Panc1 (cell line): ENCODE results near the gene ABTB2. TPM values are rescaled to one million over a fixed set of nuclear protein-coding genes. Genes with fewer than 3 reads are reported as not detected.

Source experiments
- ATAC-seq: fragments of 200-7000 bp; cut with Tn5 transposase; 2 replicates; pipeline ENCODE4 v1.9.1; 2020; ENCODE audit warnings: mild to moderate bottlenecking, moderate library complexity
- BruUV-seq: library from RNA; stranded (reverse); fragments of 400-500 nt; replicated peaks from 2 replicates; lab custom pipeline; 2021; lab: Mats Ljungman, UMichigan
- CTCF ChIA-PET: fragments of 300-600 bp; sonication (Branson Sonifier 250); formaldehyde crosslinking; loops from one replicate; lab custom pipeline; 2022; ENCODE audit warnings: antibody characterized with exemption; lab: Charles Lee
- POLR2A ChIA-PET: fragments of 300-600 bp; sonication (Branson Sonifier 250); formaldehyde crosslinking; loops from one replicate; lab custom pipeline; 2022; ENCODE audit warnings: antibody characterized with exemption; lab: Charles Lee
- DNase-seq: peaks from one replicate; pipeline ENCODE4 v3.0.0-alpha.2; 2010; ENCODE audit warnings: low read depth, low spot score
- H3K27ac ChIP-seq: 2 replicates; pipeline ENCODE4 v1.5.1; 2011; ENCODE audit warnings: mild to moderate bottlenecking, low read length, inconsistent platforms
- H3K27me3 ChIP-seq: fragments of 200-500 bp; sonication (Bioruptor generic); 2 replicates; pipeline ENCODE4 v1.6.0; 2014; ENCODE audit warnings: low read length, inconsistent platforms; ENCODE audit not compliant: control insufficient read depth, insufficient read depth
- H3K36me3 ChIP-seq: fragments of 200-500 bp; sonication (Bioruptor generic); 2 replicates; pipeline ENCODE4 v1.5.1; 2014; ENCODE audit warnings: inconsistent platforms, mild to moderate bottlenecking, low read length, moderate library complexity; ENCODE audit not compliant: control insufficient read depth, insufficient read depth
- H3K4me1 ChIP-seq: 2 replicates; pipeline ENCODE4 v1.5.1; 2011; ENCODE audit warnings: inconsistent platforms, mild to moderate bottlenecking, low read length, moderate library complexity; ENCODE audit not compliant: control insufficient read depth, insufficient read depth
- H3K4me3 ChIP-seq, 2 experiments: 2 replicates each; pipeline ENCODE4 v1.5.1; 2011 to 2012; ENCODE audit warnings: low read depth in 2 of 2, low read length in 2 of 2, mild to moderate bottlenecking in 2 of 2, inconsistent platforms in 1 of 2, moderate library complexity in 1 of 2
- H3K9me3 ChIP-seq: fragments of 200-500 bp; sonication (Bioruptor generic); 2 replicates; pipeline ENCODE4 v1.5.1; 2014; ENCODE audit warnings: low read depth, mild to moderate bottlenecking, inconsistent platforms, low read length, moderate library complexity; ENCODE audit not compliant: control insufficient read depth, insufficient read depth
- POLR2AphosphoS5 ChIP-seq: IDR thresholded peaks from 2 replicates; pipeline ENCODE4 v1.6.1; 2012; ENCODE audit warnings: mild to moderate bottlenecking, low read depth, low read length, moderate library complexity
- SIN3A ChIP-seq: IDR thresholded peaks from 2 replicates; pipeline ENCODE4 v1.6.1; 2012; ENCODE audit warnings: low read depth, mild to moderate bottlenecking, low read length, moderate library complexity, borderline replicate concordance; ENCODE audit not compliant: insufficient read depth
- TCF7L2 ChIP-seq: IDR thresholded peaks from 2 replicates; pipeline ENCODE4 v1.6.1; 2011; ENCODE audit warnings: mild to moderate bottlenecking, low read depth, low read length, inconsistent platforms
- in situ Hi-C: cut with HindIII; loops from 2 replicates; pipeline ENCODE4 v1.10.0; 2016; ENCODE audit warnings: low sequenced_read_pairs, low pct_unique_long_range_greater_than_20kb
- intact Hi-C: fragments of 100-400 bp; cut with micrococcal nuclease; formaldehyde crosslinking; loops from one replicate; pipeline ENCODE4 v1.10.0; 2022; ENCODE audit not compliant: unreplicated experiment
- total RNA-seq: library from RNA; stranded (reverse); gene quantifications from one replicate; pipeline ENCODE4 v1.2.1, GENCODE V29; 2021; ENCODE audit not compliant: unreplicated experiment
- TF ChIP-seq, protein P1 (sequence below), 2 experiments: IDR thresholded peaks; 2 replicates each; pipeline ENCODE4 v1.6.1; 2011 to 2012; ENCODE audit warnings: low read depth in 2 of 2, control low read depth in 1 of 2, low read length in 1 of 2, mild to moderate bottlenecking in 1 of 2, moderate library complexity in 1 of 2; ENCODE audit not compliant: insufficient read depth in 1 of 2
- TF ChIP-seq, protein P2 (sequence below): fragments of 450-650 bp; IDR thresholded peaks from 2 replicates; pipeline ENCODE4 v1.5.1; 2017; ENCODE audit warnings: mild to moderate bottlenecking

Gene ABTB2
- total RNA-seq, 1 experiment from 2014 or later, result 22.7 TPM

DNA sequence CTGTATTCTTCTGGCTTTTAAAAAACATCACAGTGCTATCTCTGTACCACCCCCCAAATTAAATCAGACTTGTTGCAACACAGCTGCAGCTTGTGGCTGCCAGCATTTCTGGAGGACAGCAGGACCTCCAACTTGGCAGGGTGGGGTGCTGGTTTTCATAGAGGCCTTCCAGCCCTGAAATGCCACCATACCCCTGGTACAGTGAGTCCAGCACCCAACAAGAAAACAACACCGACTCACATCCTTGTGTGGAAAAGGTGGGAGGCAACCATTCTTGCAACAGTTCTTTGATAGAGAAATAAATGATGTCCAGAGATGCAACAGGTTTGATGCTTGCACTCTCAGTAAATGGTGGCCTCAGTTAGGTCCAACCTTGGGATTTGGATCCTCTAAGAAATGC is 96.0 kb downstream of the ABTB2 start:
- TF ChIP-seq, protein P1, sequence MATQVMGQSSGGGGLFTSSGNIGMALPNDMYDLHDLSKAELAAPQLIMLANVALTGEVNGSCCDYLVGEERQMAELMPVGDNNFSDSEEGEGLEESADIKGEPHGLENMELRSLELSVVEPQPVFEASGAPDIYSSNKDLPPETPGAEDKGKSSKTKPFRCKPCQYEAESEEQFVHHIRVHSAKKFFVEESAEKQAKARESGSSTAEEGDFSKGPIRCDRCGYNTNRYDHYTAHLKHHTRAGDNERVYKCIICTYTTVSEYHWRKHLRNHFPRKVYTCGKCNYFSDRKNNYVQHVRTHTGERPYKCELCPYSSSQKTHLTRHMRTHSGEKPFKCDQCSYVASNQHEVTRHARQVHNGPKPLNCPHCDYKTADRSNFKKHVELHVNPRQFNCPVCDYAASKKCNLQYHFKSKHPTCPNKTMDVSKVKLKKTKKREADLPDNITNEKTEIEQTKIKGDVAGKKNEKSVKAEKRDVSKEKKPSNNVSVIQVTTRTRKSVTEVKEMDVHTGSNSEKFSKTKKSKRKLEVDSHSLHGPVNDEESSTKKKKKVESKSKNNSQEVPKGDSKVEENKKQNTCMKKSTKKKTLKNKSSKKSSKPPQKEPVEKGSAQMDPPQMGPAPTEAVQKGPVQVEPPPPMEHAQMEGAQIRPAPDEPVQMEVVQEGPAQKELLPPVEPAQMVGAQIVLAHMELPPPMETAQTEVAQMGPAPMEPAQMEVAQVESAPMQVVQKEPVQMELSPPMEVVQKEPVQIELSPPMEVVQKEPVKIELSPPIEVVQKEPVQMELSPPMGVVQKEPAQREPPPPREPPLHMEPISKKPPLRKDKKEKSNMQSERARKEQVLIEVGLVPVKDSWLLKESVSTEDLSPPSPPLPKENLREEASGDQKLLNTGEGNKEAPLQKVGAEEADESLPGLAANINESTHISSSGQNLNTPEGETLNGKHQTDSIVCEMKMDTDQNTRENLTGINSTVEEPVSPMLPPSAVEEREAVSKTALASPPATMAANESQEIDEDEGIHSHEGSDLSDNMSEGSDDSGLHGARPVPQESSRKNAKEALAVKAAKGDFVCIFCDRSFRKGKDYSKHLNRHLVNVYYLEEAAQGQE (IDR thresholded peaks at IDR 0.05; ENCODE audit: insufficient read depth in 1 of 2, low read depth in 2 of 2, low read length in 1 of 2), result no peak
- TF ChIP-seq, protein P2, sequence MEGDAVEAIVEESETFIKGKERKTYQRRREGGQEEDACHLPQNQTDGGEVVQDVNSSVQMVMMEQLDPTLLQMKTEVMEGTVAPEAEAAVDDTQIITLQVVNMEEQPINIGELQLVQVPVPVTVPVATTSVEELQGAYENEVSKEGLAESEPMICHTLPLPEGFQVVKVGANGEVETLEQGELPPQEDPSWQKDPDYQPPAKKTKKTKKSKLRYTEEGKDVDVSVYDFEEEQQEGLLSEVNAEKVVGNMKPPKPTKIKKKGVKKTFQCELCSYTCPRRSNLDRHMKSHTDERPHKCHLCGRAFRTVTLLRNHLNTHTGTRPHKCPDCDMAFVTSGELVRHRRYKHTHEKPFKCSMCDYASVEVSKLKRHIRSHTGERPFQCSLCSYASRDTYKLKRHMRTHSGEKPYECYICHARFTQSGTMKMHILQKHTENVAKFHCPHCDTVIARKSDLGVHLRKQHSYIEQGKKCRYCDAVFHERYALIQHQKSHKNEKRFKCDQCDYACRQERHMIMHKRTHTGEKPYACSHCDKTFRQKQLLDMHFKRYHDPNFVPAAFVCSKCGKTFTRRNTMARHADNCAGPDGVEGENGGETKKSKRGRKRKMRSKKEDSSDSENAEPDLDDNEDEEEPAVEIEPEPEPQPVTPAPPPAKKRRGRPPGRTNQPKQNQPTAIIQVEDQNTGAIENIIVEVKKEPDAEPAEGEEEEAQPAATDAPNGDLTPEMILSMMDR, result no peak
- TF ChIP-seq SIN3A, result no peak
- no peak for TF ChIP-seq TCF7L2
- TF ChIP-seq POLR2AphosphoS5, result no peak
- DNase-seq (no peak), ATAC-seq (no peak)
- H3K4me3 ChIP-seq, result no peak overlapping the region
- H3K27me3 ChIP-seq, result no peaks in the 10 kb centered on the region
- ChIA-PET POLR2A (no interaction called here), CTCF (no interaction called here)
- H3K36me3 ChIP-seq, result no peaks in the 10 kb centered on the region
- H3K9me3 ChIP-seq, result no peaks in the 10 kb centered on the region
- BruUV-seq, result no TSS peak
- H3K4me1 ChIP-seq, result peaks cover 45% of the 10 kb centered on the region
- intact Hi-C loops, result no loop called here
- in situ Hi-C loops, result no loop called here
- H3K27ac ChIP-seq, result peak overlapping the region; percentile 87

DNA sequence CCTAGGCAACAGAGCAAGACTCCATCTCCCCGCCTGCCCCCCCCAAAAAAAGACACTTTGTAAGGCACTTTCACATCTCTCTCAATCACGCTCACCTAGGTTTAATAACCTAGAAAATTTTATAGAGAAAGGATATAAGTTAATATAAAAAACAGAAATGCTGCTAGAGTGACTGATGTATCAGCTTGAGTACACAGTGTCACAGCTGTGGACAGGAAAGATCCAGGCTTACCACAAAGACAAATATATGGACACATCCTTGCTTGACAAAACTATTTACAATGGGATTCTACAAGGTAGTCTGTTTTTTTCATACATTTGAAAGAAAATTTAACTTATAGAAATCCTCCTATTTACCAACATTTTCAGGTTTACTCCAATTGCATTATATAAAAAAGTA is 96.7 kb downstream of the ABTB2 start:
- DNase-seq, result no peak
- Histone ChIP-seq H3K9me3 (no peaks in the 10 kb centered on the region), H3K4me1 (peaks cover 45% of the 10 kb centered on the region), H3K27ac (no peak overlapping the region), H3K36me3 (no peaks in the 10 kb centered on the region), H3K27me3 (no peaks in the 10 kb centered on the region), H3K4me3 (no peak overlapping the region)
- no TSS peak for BruUV-seq
- TF ChIP-seq, protein P1 (IDR thresholded peaks at IDR 0.05; ENCODE audit: insufficient read depth in 1 of 2, low read depth in 2 of 2, low read length in 1 of 2), result no peak
- TF ChIP-seq, protein P2, result no peak
- TF ChIP-seq TCF7L2 (no peak), SIN3A (no peak), POLR2AphosphoS5 (no peak)
- intact Hi-C loops (no loop called here), in situ Hi-C loops (no loop called here)
- CTCF ChIA-PET, result interaction anchor here (1.4 kb wide), 1 partner anchor 86 kb away, joined by 5 read pairs; no protein-coding TSS in a partner anchor
- POLR2A ChIA-PET, result no interaction called here
- ATAC-seq, result no peak
